ENCODE data around the gene BNIP3.

Gene BNIP3

GRCh38 chr10:131949041-131949862, 32.5 kb downstream of the BNIP3 start:
- DNase-seq, result no peak

DNA sequence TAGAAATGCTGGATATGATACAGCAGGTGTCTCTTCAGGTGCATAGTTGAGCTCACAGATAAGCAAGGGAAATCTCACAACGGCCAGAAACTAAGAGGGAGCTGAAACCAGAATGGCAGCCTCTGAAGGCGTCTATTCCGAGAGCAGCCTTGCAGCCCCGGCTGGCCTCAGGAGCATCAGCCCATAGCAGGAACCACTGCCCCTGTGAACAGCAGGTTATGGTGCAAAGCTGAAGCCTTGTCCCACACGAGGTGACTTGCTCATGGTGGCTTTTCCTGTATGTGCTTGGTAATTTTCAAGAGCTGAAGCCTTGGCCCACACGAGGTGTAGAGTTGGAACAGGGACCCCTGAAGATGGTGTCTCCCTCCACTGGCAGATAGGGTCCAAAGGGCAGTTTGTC, 33.2 kb downstream of the BNIP3 start:
- DNase-seq, result no peak

GRCh38 chr10:131947631-131948347, 33.9 kb downstream of the BNIP3 start:
- DNase-seq, result no peak

DNA sequence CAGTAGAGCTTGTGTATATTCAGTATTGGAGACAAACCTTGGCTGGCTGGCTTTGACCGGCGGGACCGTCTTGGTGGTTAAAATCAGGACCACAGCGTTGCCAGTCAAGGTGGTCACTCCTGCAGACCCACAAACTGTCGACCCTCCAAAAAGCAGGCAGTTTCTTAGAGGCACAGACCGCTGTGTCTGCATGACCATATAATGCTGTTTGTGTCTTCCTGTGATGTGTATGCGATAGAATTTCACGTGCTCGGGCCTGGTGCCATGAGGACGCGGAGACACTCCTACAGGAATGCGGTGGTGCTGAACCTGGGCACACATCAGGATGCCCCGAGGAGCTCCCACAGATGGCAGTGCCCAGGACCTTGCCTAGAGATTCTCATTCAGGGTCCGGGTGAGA, 34.8 kb downstream of the BNIP3 start:
- no peak for DNase-seq

- no peak for DNase-seq
Measured at GRCh38 chr10:131946321-131946751, 35.4 kb downstream of the BNIP3 start.

DNA sequence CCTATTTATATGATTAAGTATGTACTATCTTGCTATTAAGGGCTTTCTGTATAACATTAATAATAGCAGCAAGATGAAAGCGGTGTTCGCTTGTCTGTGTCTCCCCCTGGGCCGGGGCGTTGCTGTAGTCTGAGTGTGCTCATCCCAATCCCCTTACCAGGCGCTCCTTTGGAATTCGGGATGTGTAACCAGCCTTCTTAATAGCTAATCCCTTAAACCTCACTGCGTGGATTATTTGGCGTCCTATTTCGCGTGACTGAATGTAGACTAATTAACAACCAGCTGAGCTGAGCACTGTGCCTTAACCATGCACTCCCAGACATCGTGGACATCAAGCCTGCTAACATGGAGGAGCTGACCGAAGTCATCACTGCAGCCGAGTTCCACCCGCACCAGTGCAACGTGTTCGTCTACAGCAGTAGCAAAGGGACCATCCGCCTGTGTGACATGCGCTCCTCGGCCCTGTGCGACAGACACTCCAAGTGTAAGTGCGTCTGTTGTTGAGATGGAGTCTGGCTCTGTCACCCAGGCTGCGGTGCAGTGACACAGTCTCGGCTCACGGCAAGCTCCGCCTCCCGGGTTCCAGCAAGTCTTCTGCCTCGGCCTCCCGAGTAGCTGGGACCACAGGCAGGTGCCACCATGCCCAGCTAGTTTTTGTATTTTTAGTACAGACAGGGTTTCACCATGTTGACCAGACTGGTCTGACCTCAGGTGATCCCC, 36.6 kb downstream of the BNIP3 start:
- DNase-seq, result no peak

DNA sequence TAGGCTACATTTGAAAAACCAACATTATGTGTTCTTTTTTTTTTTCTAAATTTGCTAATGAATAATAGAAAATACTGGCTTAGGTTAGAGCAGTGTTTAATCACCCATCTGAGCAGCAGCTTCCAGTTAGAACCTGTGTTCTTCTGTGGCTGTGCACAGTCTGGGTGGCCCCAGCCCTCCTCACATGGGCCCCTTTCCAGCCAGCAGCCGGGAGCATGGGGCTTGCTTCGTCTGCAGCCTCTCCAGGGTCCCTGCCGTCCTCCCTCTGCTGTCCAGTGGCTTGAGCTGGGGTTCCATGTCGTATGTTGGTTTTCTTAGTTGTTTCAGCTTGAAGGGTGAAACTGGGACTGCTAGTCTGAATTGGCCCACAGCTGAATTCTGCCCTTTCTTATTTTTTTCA, 37.3 kb downstream of the BNIP3 start:
- no peak for DNase-seq

GRCh38 chr10:131943021-131943814, 38.5 kb downstream of the BNIP3 start:
- peak; percentile 20 for DNase-seq

DNA sequence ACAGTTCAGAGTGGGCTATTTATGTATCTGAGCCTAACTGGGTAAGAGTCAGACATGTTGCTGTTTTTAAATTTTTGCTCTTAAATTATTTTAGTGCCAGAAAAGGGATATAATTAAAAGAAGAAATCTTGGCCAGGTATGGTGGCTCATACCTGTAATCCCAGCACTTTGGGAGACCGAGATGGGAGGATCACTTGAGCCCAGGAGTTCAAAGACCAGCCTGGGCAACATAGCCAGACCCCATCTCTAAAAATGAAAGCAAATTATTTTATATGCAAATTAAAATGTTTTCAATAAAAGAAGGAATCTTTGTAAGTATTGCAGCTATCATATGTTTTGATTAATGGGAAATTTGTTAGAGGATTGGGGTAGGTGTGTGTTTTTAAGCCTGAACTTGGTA, 39.3 kb downstream of the BNIP3 start:
- no peak for DNase-seq

- no peak for DNase-seq
Measured at GRCh38 chr10:131938681-131939080, 43.0 kb downstream of the BNIP3 start.

- no peak for DNase-seq
Measured at GRCh38 chr10:131937836-131938235, 43.9 kb downstream of the BNIP3 start.

DNA sequence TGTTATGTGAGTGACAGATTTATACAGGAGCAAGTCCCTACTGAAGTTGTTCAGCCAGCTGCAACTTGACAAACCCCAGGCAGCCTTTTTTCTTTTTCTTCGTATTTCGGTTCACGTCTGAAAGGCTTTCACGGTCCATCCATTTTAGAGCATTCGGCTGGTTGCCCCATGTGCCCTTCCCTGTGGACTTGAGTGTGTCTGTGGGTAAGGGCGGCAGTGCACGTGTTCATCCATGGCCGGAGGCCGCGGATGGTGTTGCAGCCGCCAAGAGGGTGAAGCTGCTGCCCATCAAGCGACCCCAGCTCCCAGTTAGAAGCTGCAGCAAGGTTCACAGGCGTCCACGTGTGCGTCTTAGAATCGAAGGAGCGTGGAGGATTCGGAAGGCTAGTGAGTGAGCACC, 45.0 kb downstream of the BNIP3 start:
- DNase-seq, result no peak

DNA sequence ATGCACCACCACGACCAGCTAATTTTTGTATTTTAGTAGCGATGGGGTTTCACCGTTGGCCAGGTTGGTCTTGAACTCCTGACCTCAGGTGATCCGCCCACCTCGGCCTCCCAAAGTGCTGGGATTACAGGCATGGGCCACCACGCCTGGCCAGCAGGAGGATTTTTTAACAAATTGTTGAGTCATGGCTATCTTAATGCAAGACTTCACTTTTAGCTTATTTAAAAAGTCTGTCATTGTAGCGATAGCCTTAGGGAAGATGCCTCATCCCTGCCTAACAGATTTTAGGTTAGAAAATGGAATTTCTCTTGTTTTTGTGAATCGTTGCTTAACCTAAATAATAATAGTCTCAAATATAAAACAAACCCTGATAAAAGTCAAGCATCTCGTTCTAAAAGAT, 45.4 kb downstream of the BNIP3 start:
- DNase-seq, result no peak

DNA sequence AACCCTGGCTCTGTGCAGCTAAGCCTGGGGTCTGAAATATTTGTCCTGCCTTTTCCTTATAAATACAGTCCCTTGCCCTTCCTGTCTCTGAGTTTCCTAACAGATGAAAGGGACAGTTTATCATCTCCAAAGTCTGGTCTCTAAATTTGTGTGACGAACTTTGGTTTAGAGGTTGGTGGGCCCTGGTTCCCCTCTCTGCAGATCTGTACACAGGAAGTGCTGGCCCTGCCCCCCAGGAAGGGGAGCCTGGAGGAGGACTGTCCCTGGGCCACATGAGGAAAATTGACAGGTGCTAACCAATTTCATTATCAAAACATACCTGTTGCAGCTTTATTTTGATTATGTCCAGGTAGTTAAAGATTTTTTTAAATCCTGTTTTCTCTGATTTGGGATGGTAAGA, 46.5 kb downstream of the BNIP3 start:
- DNase-seq, result no peak

GRCh38 chr10:131934769-131935168, 47.0 kb downstream of the BNIP3 start:
- DNase-seq, result no peak

DNA sequence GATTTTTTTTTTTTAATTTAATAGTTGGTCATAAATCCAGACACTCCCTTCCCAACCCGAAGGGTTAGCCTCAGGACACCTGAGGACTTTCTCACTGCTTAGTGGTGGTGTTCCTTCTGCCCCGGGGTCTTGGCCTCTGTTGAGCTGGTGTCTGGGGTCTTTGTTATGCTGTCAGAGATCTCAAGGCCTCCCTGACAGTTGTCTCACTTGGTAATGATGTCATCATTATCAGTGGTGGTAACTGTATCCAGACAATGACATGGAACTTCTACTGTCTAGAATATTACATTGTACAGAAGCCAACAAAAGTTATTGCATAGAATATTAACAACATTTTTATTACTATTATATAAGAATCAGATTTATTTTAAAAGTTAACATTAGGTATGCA, 48.0 kb downstream of the BNIP3 start:
- DNase-seq, result no peak

- peak; percentile 7 for DNase-seq
Measured at GRCh38 chr10:131933016-131933695, 48.6 kb downstream of the BNIP3 start.

- DNase-seq, result no peak
Measured at GRCh38 chr10:131931981-131932380, 49.7 kb downstream of the BNIP3 start.

DNA sequence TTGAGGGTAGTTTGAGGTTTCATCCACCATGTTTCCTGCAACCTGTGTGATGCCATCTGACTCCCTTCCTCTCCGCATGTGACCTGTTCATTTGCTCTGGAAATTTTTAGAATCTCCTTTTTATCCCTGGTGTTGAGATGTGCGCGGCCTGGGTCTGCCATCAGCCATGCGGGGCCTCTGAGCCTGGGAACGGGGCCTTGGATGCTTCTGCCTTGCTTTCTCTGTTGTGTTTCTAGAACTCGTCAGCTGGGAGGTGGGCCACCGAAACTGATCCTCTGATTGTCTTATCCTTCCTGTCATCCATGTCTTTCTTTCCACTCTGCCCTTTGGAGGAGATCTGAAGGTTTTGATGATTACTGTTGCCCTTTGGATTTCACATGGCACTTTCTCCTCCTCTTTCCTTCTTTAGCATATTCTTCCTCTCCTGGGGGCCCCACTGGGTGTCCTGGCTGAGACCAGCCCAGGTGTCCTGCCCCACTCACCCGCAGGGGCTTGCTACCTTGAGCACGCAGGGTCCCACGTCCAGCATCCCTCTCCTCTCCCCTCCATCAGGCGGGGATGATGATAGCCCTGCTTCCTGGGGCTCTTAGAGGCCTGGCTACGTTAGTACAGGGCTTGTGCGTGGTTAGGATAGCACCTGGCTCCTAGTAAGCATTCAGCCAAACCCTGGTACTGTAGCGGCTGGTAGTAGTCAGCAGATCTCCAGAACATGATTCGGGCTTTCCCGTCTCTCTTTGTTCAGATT, 51.0 kb downstream of the BNIP3 start:
- no peak for DNase-seq

- DNase-seq, result no peak
Measured at GRCh38 chr10:131930150-131930549, 51.6 kb downstream of the BNIP3 start.

GRCh38 chr10:131929122-131929845, 52.4 kb downstream of the BNIP3 start:
- no peak for DNase-seq

Data from midbrain (tissue), 1 donor.